PFSK-1 (cell line): Measurements from ENCODE around the gene DOCK9.

Source experiments
- FOXP2 ChIP-seq: optimal IDR thresholded peaks from 2 replicates; pipeline ENCODE3; 2011; ENCODE audit warnings: borderline replicate concordance, control low read depth, inconsistent platforms; ENCODE audit not compliant: insufficient read depth; ENCODE audit errors: extremely low read length, extremely low read depth
- POLR2AphosphoS5 ChIP-seq: IDR thresholded peaks from 2 replicates; pipeline ENCODE4 v1.6.1; 2012; ENCODE audit warnings: low read depth, mild to moderate bottlenecking, control low read depth, low read length, moderate library complexity
- SIN3A ChIP-seq: IDR thresholded peaks from 2 replicates; pipeline ENCODE4 v1.6.1; 2012; ENCODE audit warnings: mild to moderate bottlenecking, low read length, moderate library complexity, borderline replicate concordance; ENCODE audit not compliant: insufficient read depth
- TAF1 ChIP-seq: IDR thresholded peaks from 2 replicates; pipeline ENCODE4 v1.6.1; 2012; ENCODE audit warnings: low read length, control low read depth, borderline replicate concordance; ENCODE audit not compliant: insufficient read depth
- TF ChIP-seq, protein P1 (sequence below), 2 experiments: IDR thresholded peaks; 2 replicates each; pipeline versions ENCODE4 v1.6.1 to v1.8.0; 2011 to 2012; ENCODE audit warnings: low read depth in 2 of 2, low read length in 2 of 2, control low read depth in 1 of 2, inconsistent platforms in 1 of 2, mild to moderate bottlenecking in 1 of 2, moderate library complexity in 1 of 2; ENCODE audit not compliant: insufficient read depth in 1 of 2

The DOCK9 gene

DNA sequence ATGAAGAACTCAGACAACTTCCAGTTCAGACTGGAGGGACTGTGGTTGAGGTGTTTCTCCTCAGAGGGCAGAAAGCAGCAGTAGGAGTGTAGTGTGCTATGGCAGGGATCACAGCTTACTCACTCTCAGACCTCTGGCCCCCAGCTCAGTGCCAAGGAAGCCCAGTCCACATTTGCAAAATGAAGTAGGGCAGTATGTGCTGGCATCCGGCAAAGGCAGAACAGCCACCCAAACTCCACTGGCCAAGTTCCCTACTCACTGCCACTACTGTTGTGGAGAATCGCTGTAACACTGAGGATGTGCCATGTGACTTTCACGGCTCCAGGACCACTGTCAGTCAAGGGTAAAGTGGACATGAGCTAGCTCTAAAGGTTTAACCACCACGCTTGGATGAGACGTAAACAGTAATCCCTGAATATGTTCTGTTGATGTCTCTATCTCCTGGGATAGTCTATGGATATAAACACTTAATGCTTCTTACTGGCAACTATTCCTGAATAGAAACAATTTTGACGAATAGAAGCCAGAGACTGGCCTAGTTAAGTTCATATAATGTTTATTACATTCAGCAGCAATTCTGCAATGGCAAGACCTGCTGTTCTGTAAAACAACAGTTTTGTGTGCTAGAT, 158.4 kb downstream of the DOCK9 start:
- no peak for TF ChIP-seq SIN3A
- TF ChIP-seq, protein P1, sequence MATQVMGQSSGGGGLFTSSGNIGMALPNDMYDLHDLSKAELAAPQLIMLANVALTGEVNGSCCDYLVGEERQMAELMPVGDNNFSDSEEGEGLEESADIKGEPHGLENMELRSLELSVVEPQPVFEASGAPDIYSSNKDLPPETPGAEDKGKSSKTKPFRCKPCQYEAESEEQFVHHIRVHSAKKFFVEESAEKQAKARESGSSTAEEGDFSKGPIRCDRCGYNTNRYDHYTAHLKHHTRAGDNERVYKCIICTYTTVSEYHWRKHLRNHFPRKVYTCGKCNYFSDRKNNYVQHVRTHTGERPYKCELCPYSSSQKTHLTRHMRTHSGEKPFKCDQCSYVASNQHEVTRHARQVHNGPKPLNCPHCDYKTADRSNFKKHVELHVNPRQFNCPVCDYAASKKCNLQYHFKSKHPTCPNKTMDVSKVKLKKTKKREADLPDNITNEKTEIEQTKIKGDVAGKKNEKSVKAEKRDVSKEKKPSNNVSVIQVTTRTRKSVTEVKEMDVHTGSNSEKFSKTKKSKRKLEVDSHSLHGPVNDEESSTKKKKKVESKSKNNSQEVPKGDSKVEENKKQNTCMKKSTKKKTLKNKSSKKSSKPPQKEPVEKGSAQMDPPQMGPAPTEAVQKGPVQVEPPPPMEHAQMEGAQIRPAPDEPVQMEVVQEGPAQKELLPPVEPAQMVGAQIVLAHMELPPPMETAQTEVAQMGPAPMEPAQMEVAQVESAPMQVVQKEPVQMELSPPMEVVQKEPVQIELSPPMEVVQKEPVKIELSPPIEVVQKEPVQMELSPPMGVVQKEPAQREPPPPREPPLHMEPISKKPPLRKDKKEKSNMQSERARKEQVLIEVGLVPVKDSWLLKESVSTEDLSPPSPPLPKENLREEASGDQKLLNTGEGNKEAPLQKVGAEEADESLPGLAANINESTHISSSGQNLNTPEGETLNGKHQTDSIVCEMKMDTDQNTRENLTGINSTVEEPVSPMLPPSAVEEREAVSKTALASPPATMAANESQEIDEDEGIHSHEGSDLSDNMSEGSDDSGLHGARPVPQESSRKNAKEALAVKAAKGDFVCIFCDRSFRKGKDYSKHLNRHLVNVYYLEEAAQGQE (IDR thresholded peaks at IDR 0.05; ENCODE audit: insufficient read depth in 1 of 2, low read depth in 2 of 2, low read length in 2 of 2) = no peak
- TF ChIP-seq FOXP2 = no peak
- TF ChIP-seq TAF1 = no peak
- TF ChIP-seq POLR2AphosphoS5 = no peak

- TF ChIP-seq TAF1 (no peak), POLR2AphosphoS5 (no peak), SIN3A (no peak), FOXP2 (no peak)
- TF ChIP-seq, protein P1 (IDR thresholded peaks at IDR 0.05; ENCODE audit: insufficient read depth in 1 of 2, low read depth in 2 of 2, low read length in 2 of 2) = no peak
Observed at GRCh38 chr13:98816406-98816805, 161.5 kb downstream of the DOCK9 start.

GRCh38 chr13:98813993-98814392, 163.9 kb downstream of the DOCK9 start:
- TF ChIP-seq POLR2AphosphoS5 (no peak), FOXP2 (no peak), SIN3A (no peak)
- TF ChIP-seq, protein P1 (IDR thresholded peaks at IDR 0.05; ENCODE audit: insufficient read depth in 1 of 2, low read depth in 2 of 2, low read length in 2 of 2) = no peak

GRCh38 chr13:98810746-98811145, 167.1 kb downstream of the DOCK9 start:
- TF ChIP-seq, protein P1 (IDR thresholded peaks at IDR 0.05; ENCODE audit: insufficient read depth in 1 of 2, low read depth in 2 of 2, low read length in 2 of 2) = no peak
- no peak for TF ChIP-seq POLR2AphosphoS5
- no peak for TF ChIP-seq SIN3A
- no peak for TF ChIP-seq FOXP2
- TF ChIP-seq TAF1 = no peak
